NCI-H1930 (cell line): Measurements from ENCODE around the gene CCDC157.
"Not testable (repeated sequence)": the region's sequence is repeated elsewhere in the genome, so short reads cannot be mapped to it uniquely, and the experiment has no call there.

Experiments
- DNase-seq, 2 experiments: peaks; one replicate each; lab custom pipeline; 2025; lab: John Stamatoyannopoulos, UW

The CCDC157 gene

GRCh38 chr22:30392661-30393321, 36.0 kb downstream of the CCDC157 start:
- DNase-seq, result no peak

GRCh38 chr22:30393322-30393680, 36.5 kb downstream of the CCDC157 start:
- DNase-seq, result no peak

GRCh38 chr22:30393885-30394284, 37.1 kb downstream of the CCDC157 start:
- no peak for DNase-seq

- DNase-seq, result peak in 1 of 2 experiments; percentile 26
Observed at GRCh38 chr22:30396871-30397655, 40.3 kb downstream of the CCDC157 start, which contains the start of gene SEC14L2. SEC14L2 (plus strand) TSS chr22:30397018; CDS start chr22:30397117, 99 bp downstream.

GRCh38 chr22:30397656-30398635, 41.1 kb downstream of the CCDC157 start:
- no peak for DNase-seq

- no peak for DNase-seq
Observed at GRCh38 chr22:30398685-30399680, 42.2 kb downstream of the CCDC157 start.

- DNase-seq, result no peak
Observed at GRCh38 chr22:30399718-30400117, 42.9 kb downstream of the CCDC157 start.

- no peak for DNase-seq
Observed at GRCh38 chr22:30400159-30400558, 43.4 kb downstream of the CCDC157 start.

GRCh38 chr22:30401024-30401423, 44.2 kb downstream of the CCDC157 start:
- DNase-seq, result not testable (repeated sequence)

- DNase-seq, result no peak
Observed at GRCh38 chr22:30402028-30402765, 45.4 kb downstream of the CCDC157 start.

- not testable (repeated sequence) for DNase-seq
Observed at GRCh38 chr22:30402766-30403104, 45.9 kb downstream of the CCDC157 start.

GRCh38 chr22:30404307-30404706, 47.5 kb downstream of the CCDC157 start:
- no peak for DNase-seq

GRCh38 chr22:30405731-30406130, 48.9 kb downstream of the CCDC157 start:
- DNase-seq, result no peak

- DNase-seq, result no peak
Observed at GRCh38 chr22:30406400-30406799, 49.6 kb downstream of the CCDC157 start.

GRCh38 chr22:30408388-30409102, 51.7 kb downstream of the CCDC157 start:
- no peak for DNase-seq

- no peak for DNase-seq
Observed at GRCh38 chr22:30411780-30412179, 55.0 kb downstream of the CCDC157 start.

GRCh38 chr22:30413001-30413400, 56.2 kb downstream of the CCDC157 start:
- no peak for DNase-seq

- no peak for DNase-seq
Observed at GRCh38 chr22:30413745-30414524, 57.1 kb downstream of the CCDC157 start.

GRCh38 chr22:30414525-30415047, 57.8 kb downstream of the CCDC157 start:
- DNase-seq, result no peak
